GM12878 (cell line): Measurements from ENCODE around the gene DTL. TPM values are rescaled to one million over a fixed set of nuclear protein-coding genes. Genes with fewer than 3 reads are reported as not detected.

Experiments used
- ATAC-seq: fragments of 200-7000 bp; cut with Tn5 transposase; 3 replicates; pipeline ENCODE4 v1.9.1; 2020; ENCODE audit warnings: mild to moderate bottlenecking, moderate library complexity
- BruUV-seq: library from RNA; stranded (reverse); fragments of 400-500 nt; replicated peaks from 2 replicates; lab custom pipeline; 2021; lab: Mats Ljungman, UMichigan
- CTCF ChIA-PET: fragments of 300-600 bp; sonication (Branson Sonifier 250); formaldehyde crosslinking; extraction: SDS; loops from one replicate; lab custom pipeline; 2021; ENCODE audit warnings: inconsistent platforms; lab: Yijun Ruan, JAX
- POLR2A ChIA-PET: fragments of 350-600 bp; formaldehyde crosslinking; extraction: SDS; loops from one replicate; lab custom pipeline; 2021; ENCODE audit warnings: inconsistent platforms; lab: Charles Lee
- RAD21 ChIA-PET: fragments of 300-600 bp; sonication (Branson Sonifier 250); formaldehyde crosslinking; loops from one replicate; lab custom pipeline; 2023; ENCODE audit warnings: antibody characterized with exemption; ENCODE audit not compliant: unreplicated experiment; lab: Charles Lee
- SMC1A ChIA-PET: fragments of 300-600 bp; sonication (Branson Sonifier 250); formaldehyde crosslinking; loops from one replicate; lab custom pipeline; 2023; ENCODE audit not compliant: unreplicated experiment, uncharacterized antibody; lab: Charles Lee
- DNase-seq: peaks from one replicate; pipeline ENCODE4 v3.0.0-alpha.2; 2011; ENCODE audit warnings: low read depth, low spot score
- FAIRE-seq: peaks from 3 replicates; lab custom pipeline; 2011; peaks lifted over from hg19 to GRCh38; lab: Jason Lieb, UNC
- H2AFZ ChIP-seq: 2 replicates; pipeline ENCODE4 v1.6.0; 2011; ENCODE audit warnings: low read depth, low read length, control low read depth; ENCODE audit not compliant: control insufficient read depth
- H3K27ac ChIP-seq: 2 replicates; pipeline ENCODE4 v1.5.1; 2011; ENCODE audit warnings: control low read depth; ENCODE audit not compliant: control insufficient read depth, insufficient read depth
- H3K27me3 ChIP-seq, 2 experiments: replicated peaks in 1 of 2; 2 replicates each; pipeline versions ENCODE4 v1.6.0 to v1.6.1; 2011; ENCODE audit warnings: low read length in 1 of 2; ENCODE audit not compliant: control insufficient read depth in 2 of 2, insufficient read depth in 2 of 2
- H3K36me3 ChIP-seq, 2 experiments: 2 replicates each; pipeline ENCODE4 v1.5.1; 2011; ENCODE audit warnings: low read length in 1 of 2; ENCODE audit not compliant: control insufficient read depth in 2 of 2, insufficient read depth in 2 of 2
- H3K4me1 ChIP-seq: 2 replicates; pipeline ENCODE4 v1.6.1; 2011; ENCODE audit warnings: mild to moderate bottlenecking, low read length, moderate library complexity, mixed read lengths; ENCODE audit not compliant: control insufficient read depth, insufficient read depth
- H3K4me2 ChIP-seq: 2 replicates; pipeline ENCODE4 v1.6.0; 2011; ENCODE audit warnings: control low read depth; ENCODE audit not compliant: control insufficient read depth, insufficient read depth
- H3K4me3 ChIP-seq: fragments of 200-600 bp; sonication (generic); 2 replicates; pipeline ENCODE4 v1.5.1; 2016
- H3K79me2 ChIP-seq: 2 replicates; pipeline ENCODE4 v1.6.0; 2011; ENCODE audit warnings: low read length; ENCODE audit not compliant: control insufficient read depth, insufficient read depth
- H3K9ac ChIP-seq: 2 replicates; pipeline ENCODE4 v1.8.0; 2011; ENCODE audit warnings: low read length, control low read depth, mixed read lengths; ENCODE audit not compliant: control insufficient read depth, insufficient read depth
- H3K9me3 ChIP-seq: replicated peaks from 3 replicates; pipeline ENCODE4 v1.5.1; 2011; ENCODE audit warnings: mild to moderate bottlenecking, low read length; ENCODE audit not compliant: control insufficient read depth, insufficient read depth
- H4K20me1 ChIP-seq: 2 replicates; pipeline ENCODE4 v1.6.0; 2011; ENCODE audit not compliant: control insufficient read depth, insufficient read depth
- CHD2 ChIP-seq: IDR thresholded peaks from 2 replicates; pipeline ENCODE4 v1.6.1; 2011; ENCODE audit warnings: low read depth, low read length, improper control_type of control experiment, borderline replicate concordance
- ELK1 ChIP-seq: IDR thresholded peaks from 2 replicates; pipeline ENCODE4 v1.6.1; 2012; ENCODE audit warnings: low read depth, low read length, improper control_type of control experiment
- HDAC2 ChIP-seq: fragments of 200-600 bp; sonication (generic); IDR thresholded peaks from 2 replicates; pipeline ENCODE4 v1.6.1; 2017
- IKZF2 ChIP-seq, 2 experiments: fragments of 450-650 bp; IDR thresholded peaks; 2 replicates each; pipeline ENCODE4 v1.6.1; 2017; ENCODE audit warnings: mild to moderate bottlenecking in 2 of 2, moderate library complexity in 2 of 2
- KDM1A ChIP-seq: fragments of 200-600 bp; sonication (generic); IDR thresholded peaks from 2 replicates; pipeline ENCODE4 v1.6.1; 2016; ENCODE audit warnings: borderline replicate concordance
- MEF2A ChIP-seq: IDR thresholded peaks from 2 replicates; pipeline ENCODE4 v1.6.1; 2011; ENCODE audit warnings: low read depth, mild to moderate bottlenecking, low read length, moderate library complexity; ENCODE audit not compliant: insufficient read depth
- MEF2B ChIP-seq: fragments of 450-650 bp; IDR thresholded peaks from 2 replicates; pipeline ENCODE4 v1.6.1; 2018; ENCODE audit warnings: mild to moderate bottlenecking, moderate library complexity; ENCODE audit not compliant: partially characterized antibody, poor library complexity, severe bottlenecking
- TAF1 ChIP-seq: IDR thresholded peaks from 2 replicates; pipeline ENCODE4 v1.6.1; 2011; ENCODE audit warnings: mild to moderate bottlenecking, low read depth, low read length, borderline replicate concordance
- ZBED1 ChIP-seq: IDR thresholded peaks from 2 replicates; pipeline ENCODE4 v1.6.1; 2016; ENCODE audit warnings: borderline replicate concordance
- ZNF622 ChIP-seq: fragments of 450-650 bp; IDR thresholded peaks from 2 replicates; pipeline ENCODE4 v1.6.1; 2017; ENCODE audit warnings: mild to moderate bottlenecking, inconsistent platforms
- ZNF687 ChIP-seq: fragments of 450-650 bp; IDR thresholded peaks from 2 replicates; pipeline ENCODE4 v1.6.1; 2017; ENCODE audit warnings: mild to moderate bottlenecking, moderate library complexity
- WGBS: methylation state at CpG from one replicate; pipeline ENCODE4 v1.1.6; 2016; ENCODE audit warnings: low lambda C conversion rate; ENCODE audit not compliant: insufficient replicate concordance, insufficient coverage; ENCODE audit errors: missing lambda C conversion rate; 5-methylcytosine and 5-hydroxymethylcytosine counted together
- in situ Hi-C: fragments of 300-500 bp; cut with MboI; formaldehyde crosslinking; loops from 9 replicates; pipeline ENCODE4 v1.14.3; 2018; ENCODE audit warnings: mixed read lengths
- intact Hi-C: fragments of 100-400 bp; cut with micrococcal nuclease; formaldehyde crosslinking; loops from one replicate; pipeline ENCODE4 v1.14.2; 2022; ENCODE audit not compliant: unreplicated experiment
- polyA plus RNA-seq, 11 experiments: library from polyadenylated mRNA; depleted of rRNA in 4 of 11; unstranded in 6 of 11; stranded (reverse) in 5 of 11; fragments of >200 nt; fragmentation: Nextera tagmentation in 4 of 11; fragmentation: Illumina TruSeq in 1 of 11; extraction: Ambion mirVana in 4 of 11; extraction: Trizol in 1 of 11; gene quantifications; 1 replicate in 1 of 11; 2 replicates in 10 of 11; pipeline versions ENCODE4 v1.2.1 to v1.2.3, GENCODE V29; 2011 to 2016; ENCODE audit warnings: inconsistent platforms in 2 of 11, missing spikeins in 2 of 11, low read depth in 1 of 11
- total RNA-seq, 4 experiments: library from RNA; depleted of rRNA in 3 of 4; stranded (reverse); fragments of >200 nt in 3 of 4; fragmentation: Illumina TruSeq in 1 of 4; extraction: Trizol in 1 of 4; gene quantifications; 2 replicates each; pipeline versions ENCODE4 v1.2.1 to v1.2.3, GENCODE V29; 2013 to 2021

Gene DTL
- total and polyA plus RNA-seq, 10 of the 15 experiments (the other 5 are each of a cell fraction or from before 2014, with no cell fraction given), result 24.1 to 73.4 (median 52.2) TPM

GRCh38 chr1:212139526-212140135 lies 104.1 kb downstream of the DTL start:
- ChIA-PET CTCF (no interaction called here), RAD21 (no interaction called here), POLR2A (no interaction called here), SMC1A (interaction anchor here (2.4 kb wide), 1 partner anchor 50 kb away, joined by 5 read pairs; no protein-coding TSS in a partner anchor)
- Histone ChIP-seq H3K27me3 (no peaks in the 10 kb centered on the region), H3K27ac (no peak overlapping the region), H4K20me1 (no peaks in the 10 kb centered on the region), H3K9me3 (no peaks in the 10 kb centered on the region), H3K4me1 (no peaks in the 10 kb centered on the region), H3K4me3 (no peak overlapping the region), H3K36me3 (no peaks in the 10 kb centered on the region), H2AFZ (no peak overlapping the region), H3K9ac (no peak overlapping the region), H3K79me2 (no peaks in the 10 kb centered on the region), H3K4me2 (no peak overlapping the region)
- ATAC-seq (no peak), DNase-seq (no peak), FAIRE-seq (no peak)
- intact Hi-C loops (no loop called here), in situ Hi-C loops (no loop called here)
- TF ChIP-seq TAF1 (no peak), MEF2A (no peak), HDAC2 (no peak), ELK1 (no peak), KDM1A (no peak), CHD2 (no peak), ZBED1 (no peak), MEF2B (no peak), ZNF622 (no peak), ZNF687 (no peak), IKZF2 (IDR thresholded peaks at IDR 0.05) (no peak)
- BruUV-seq, result no TSS peak
- WGBS, result 74% methylated on average over 3 of the region's 3 CpGs
